Left renal cortex interstitium (tissue), 4 donors: Measurements from ENCODE around the gene RNF4. TPM values are rescaled to one million over a fixed set of nuclear protein-coding genes. Genes with fewer than 3 reads are reported as not detected.
A peak's percentile ranks its signal among the peaks of the same experiment; 100 is the strongest.
"Not testable (repeated sequence)": the region's sequence is repeated elsewhere in the genome, so short reads cannot be mapped to it uniquely, and the experiment has no call there.

ENCODE experiments used
- DNase-seq, 4 donors: peaks; one replicate each; pipeline ENCODE4 v3.0.0-alpha.2; 2013; ENCODE audit warnings: low read depth in 4 of 4, low spot score in 2 of 4, missing footprints in 1 of 4
- polyA plus RNA-seq, 4 donors: library from polyadenylated mRNA; unstranded; fragments of 120-200 nt; gene quantifications; one replicate each; pipeline ENCODE4 v1.2.1, GENCODE V29; 2013; ENCODE audit not compliant: insufficient read length in 4 of 4

Gene RNF4
- polyA plus RNA-seq, 4 donors: 66.5 to 71.8 (median 70.9) TPM

GRCh38 chr4:2451821-2452785 is 16.8 kb upstream of the RNF4 start:
- DNase-seq: no peak

GRCh38 chr4:2457481-2458295 is 11.2 kb upstream of the RNF4 start:
- no peak for DNase-seq

GRCh38 chr4:2458546-2459491 is 10.1 kb upstream of the RNF4 start:
- DNase-seq: no peak

- no peak for DNase-seq
These were observed 9.1 kb upstream of the RNF4 start for GRCh38 chr4:2459589-2460349.

GRCh38 chr4:2461246-2461960 is 7.5 kb upstream of the RNF4 start:
- DNase-seq: no peak

- DNase-seq: peak in 1 of 4 donors; percentile 38
These were observed 6.5 kb upstream of the RNF4 start for GRCh38 chr4:2462218-2462991.

- no peak for DNase-seq
These were observed 5.7 kb upstream of the RNF4 start for GRCh38 chr4:2462992-2463762.

- no peak for DNase-seq
These were observed 3.9 kb upstream of the RNF4 start for GRCh38 chr4:2465032-2465431.

GRCh38 chr4:2465544-2465943 is 3.4 kb upstream of the RNF4 start:
- not testable (repeated sequence) for DNase-seq

- no peak for DNase-seq
These were observed 482 bp downstream of the RNF4 start for GRCh38 chr4:2469192-2469984.

- no peak for DNase-seq
These were observed 1.9 kb downstream of the RNF4 start for GRCh38 chr4:2470791-2471190.

GRCh38 chr4:2472187-2472586 is 3.3 kb downstream of the RNF4 start:
- no peak for DNase-seq

- no peak for DNase-seq
These were observed 9.3 kb downstream of the RNF4 start for GRCh38 chr4:2478229-2478628.

- no peak for DNase-seq
These were observed 11.7 kb downstream of the RNF4 start for GRCh38 chr4:2480649-2481048.

- DNase-seq: no peak
These were observed 13.3 kb downstream of the RNF4 start for GRCh38 chr4:2482192-2482591.

GRCh38 chr4:2482693-2483092 is 13.8 kb downstream of the RNF4 start:
- no peak for DNase-seq

GRCh38 chr4:2483237-2483636 is 14.3 kb downstream of the RNF4 start:
- DNase-seq: no peak
